Peyer's patch (tissue), 4 donors: ENCODE measurements around the gene GABRR3. TPM values are rescaled to one million over a fixed set of nuclear protein-coding genes. Genes with fewer than 3 reads are reported as not detected.

Experiments used
- DNase-seq, 3 donors: peaks; one replicate each; pipeline ENCODE4 v3.0.0-alpha.2; 2017 to 2019
- H3K27ac ChIP-seq, 4 donors: fragments of 200-600 bp; sonication (generic); one replicate each; pipeline ENCODE4 v1.5.1; 2016 to 2019
- H3K27me3 ChIP-seq, 2 donors: fragments of 200-600 bp; sonication (generic); one replicate each; pipeline ENCODE4 v1.5.1; 2019
- H3K36me3 ChIP-seq, 3 donors: fragments of 200-600 bp; sonication (generic); one replicate each; pipeline ENCODE4 v1.5.1; 2016 to 2019
- H3K4me1 ChIP-seq, 4 donors: fragments of 200-600 bp; sonication (generic); one replicate each; pipeline ENCODE4 v1.5.1; 2016 to 2019
- H3K4me3 ChIP-seq, 4 donors: fragments of 200-600 bp; sonication (generic); 1 replicate in 3 of 4; 2 replicates in 1 of 4; pipeline ENCODE4 v1.5.1; 2016 to 2019; ENCODE audit warnings: mild to moderate bottlenecking in 1 of 4
- H3K9me3 ChIP-seq, 4 donors: fragments of 200-600 bp; sonication (generic); one replicate each; pipeline ENCODE4 v1.5.1; 2016 to 2019; ENCODE audit warnings: mild to moderate bottlenecking in 1 of 4
- CTCF ChIP-seq, 6 experiments: fragments of 450-650 bp in 4 of 6; fragments of 200-600 bp in 2 of 6; sonication (generic) in 1 of 6; IDR thresholded peaks; one replicate each; pipeline ENCODE4 v1.5.1; 2017 to 2019; ENCODE audit warnings: antibody characterized with exemption in 6 of 6, mild to moderate bottlenecking in 3 of 6, moderate library complexity in 1 of 6
- POLR2A ChIP-seq, 2 donors: fragments of 450-650 bp; IDR thresholded peaks; one replicate each; pipeline ENCODE4 v1.5.1; 2017; ENCODE audit warnings: antibody characterized with exemption in 2 of 2, mild to moderate bottlenecking in 2 of 2, moderate library complexity in 2 of 2
- total RNA-seq, 4 donors: library from RNA; depleted of rRNA; stranded (reverse); fragments of >200 nt; gene quantifications; one replicate each; pipeline ENCODE4 v1.1.0, GENCODE V29; 2016

GABRR3 gene
- total RNA-seq, 4 donors from 2014 or later, result not detected

- peaks cover 0 to 12% (median 0%) of the 10 kb centered on the region in 4 donors for H3K4me1 ChIP-seq
- H3K4me3 ChIP-seq, result no peak overlapping the region
- H3K27me3 ChIP-seq, result no peaks in the 10 kb centered on the region
- H3K9me3 ChIP-seq, result no peaks in the 10 kb centered on the region
- TF ChIP-seq POLR2A (IDR thresholded peaks at IDR 0.05) (no peak), CTCF (IDR thresholded peaks at IDR 0.05) (no peak)
- no peak overlapping the region for H3K27ac ChIP-seq
- no peak for DNase-seq
- H3K36me3 ChIP-seq, result peaks cover 0 to 6% (median 0%) of the 10 kb centered on the region in 3 donors
These were observed 67.1 kb downstream of the GABRR3 start for GRCh38 chr3:97967966-97968365.

DNA sequence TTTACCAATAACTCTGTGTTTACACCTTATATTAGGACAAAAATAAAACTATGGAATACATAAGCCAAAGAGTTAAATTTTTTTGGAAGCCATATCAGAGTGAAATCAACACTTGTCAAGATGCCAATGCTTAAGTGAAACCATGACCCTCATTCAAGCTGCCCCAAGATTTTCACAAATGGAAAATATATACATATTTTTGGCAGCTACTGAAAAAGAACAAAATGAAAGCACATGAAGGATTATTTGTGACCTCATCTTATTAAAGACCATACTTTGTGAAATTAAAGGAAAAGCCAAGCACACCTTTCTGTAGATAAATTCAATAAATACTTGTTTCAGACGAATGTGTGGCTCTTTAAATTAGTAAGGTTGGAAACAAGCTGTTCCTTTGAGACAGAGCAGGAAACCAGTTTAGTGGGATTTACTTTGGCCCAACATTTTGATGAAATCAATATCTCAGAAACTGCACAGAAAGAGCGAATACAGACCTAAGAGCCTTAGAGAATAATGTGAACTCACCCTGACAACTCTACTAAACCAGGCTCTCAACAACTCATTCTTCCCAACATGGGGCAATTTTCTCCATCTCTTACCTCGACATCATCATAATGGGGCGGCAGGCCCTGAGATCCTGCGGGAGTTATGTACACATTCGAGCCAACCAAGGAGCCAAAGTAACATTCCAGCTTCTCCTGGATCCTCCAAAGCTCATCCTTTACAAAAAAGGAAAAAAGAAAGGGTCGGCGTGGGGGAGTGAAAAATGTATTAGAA is 73.9 kb downstream of the GABRR3 start:
- Histone ChIP-seq H3K9me3 (no peaks in the 10 kb centered on the region), H3K36me3 (peaks cover 0 to 15% (median 0%) of the 10 kb centered on the region in 3 donors), H3K4me3 (no peak overlapping the region), H3K27ac (no peak overlapping the region), H3K4me1 (no peaks in the 10 kb centered on the region), H3K27me3 (no peaks in the 10 kb centered on the region)
- no peak for DNase-seq
- TF ChIP-seq CTCF (IDR thresholded peaks at IDR 0.05) (no peak), POLR2A (IDR thresholded peaks at IDR 0.05) (no peak)

GRCh38 chr3:97960551-97960950 is 74.6 kb downstream of the GABRR3 start:
- Histone ChIP-seq H3K27ac (no peak overlapping the region), H3K27me3 (no peaks in the 10 kb centered on the region), H3K4me1 (no peaks in the 10 kb centered on the region), H3K9me3 (no peaks in the 10 kb centered on the region), H3K4me3 (no peak overlapping the region), H3K36me3 (peaks cover 0 to 15% (median 0%) of the 10 kb centered on the region in 3 donors)
- no peak for DNase-seq
- TF ChIP-seq POLR2A (IDR thresholded peaks at IDR 0.05) (no peak), CTCF (IDR thresholded peaks at IDR 0.05) (no peak)

- DNase-seq, result no peak
- Histone ChIP-seq H3K36me3 (peaks cover 0 to 15% (median 0%) of the 10 kb centered on the region in 3 donors), H3K27me3 (no peaks in the 10 kb centered on the region), H3K4me3 (no peak overlapping the region), H3K4me1 (no peaks in the 10 kb centered on the region), H3K27ac (no peak overlapping the region), H3K9me3 (no peaks in the 10 kb centered on the region)
- TF ChIP-seq POLR2A (IDR thresholded peaks at IDR 0.05) (no peak), CTCF (IDR thresholded peaks at IDR 0.05) (no peak)
These were observed 75.2 kb downstream of the GABRR3 start for GRCh38 chr3:97959872-97960271.

DNA sequence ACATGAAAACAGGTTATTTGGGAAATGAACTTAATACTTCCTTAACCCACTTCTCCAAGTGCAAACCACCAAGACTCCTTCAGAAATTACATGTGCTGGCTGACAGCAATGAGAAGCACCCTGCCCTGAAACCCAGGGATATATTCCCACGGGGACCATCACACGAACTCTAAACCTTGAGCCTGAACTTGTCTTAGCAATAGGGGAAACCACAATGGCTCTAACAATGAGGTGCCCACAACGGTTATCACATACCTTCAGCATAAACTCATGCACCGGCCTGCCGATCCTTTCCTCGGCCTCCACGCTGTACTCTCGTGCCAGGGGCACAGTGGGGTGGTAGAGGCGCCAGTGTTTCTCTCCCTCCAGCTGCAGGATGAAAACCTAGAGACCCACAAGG is 76.3 kb downstream of the GABRR3 start:
- Histone ChIP-seq H3K4me3 (no peak overlapping the region), H3K36me3 (peaks cover 0 to 21% (median 0%) of the 10 kb centered on the region in 3 donors), H3K4me1 (no peaks in the 10 kb centered on the region), H3K27ac (peak overlapping the region in 1 of 4 donors; percentile 7), H3K9me3 (no peaks in the 10 kb centered on the region), H3K27me3 (no peaks in the 10 kb centered on the region)
- DNase-seq, result no peak
- TF ChIP-seq POLR2A (IDR thresholded peaks at IDR 0.05) (no peak), CTCF (IDR thresholded peaks at IDR 0.05) (no peak)
